LNCaP clone FGC (cell line): ENCODE results near the gene PNKP.
A peak's percentile ranks its signal among the peaks of the same experiment; 100 is the strongest.

Experiments
- DNase-seq: peaks from one replicate; pipeline ENCODE4 v3.0.0-alpha.2; 2011; ENCODE audit warnings: low read depth
- H3K4me3 ChIP-seq: 2 replicates; pipeline ENCODE4 v1.5.1; 2011; ENCODE audit warnings: mild to moderate bottlenecking, low read depth, low read length, control low read depth
- TF ChIP-seq, protein P1 (sequence below): IDR thresholded peaks from 2 replicates; pipeline ENCODE4 v1.5.1; 2012; ENCODE audit warnings: mild to moderate bottlenecking; ENCODE audit not compliant: control insufficient read depth, insufficient read depth; ENCODE audit errors: extremely low read depth

The PNKP gene

DNA sequence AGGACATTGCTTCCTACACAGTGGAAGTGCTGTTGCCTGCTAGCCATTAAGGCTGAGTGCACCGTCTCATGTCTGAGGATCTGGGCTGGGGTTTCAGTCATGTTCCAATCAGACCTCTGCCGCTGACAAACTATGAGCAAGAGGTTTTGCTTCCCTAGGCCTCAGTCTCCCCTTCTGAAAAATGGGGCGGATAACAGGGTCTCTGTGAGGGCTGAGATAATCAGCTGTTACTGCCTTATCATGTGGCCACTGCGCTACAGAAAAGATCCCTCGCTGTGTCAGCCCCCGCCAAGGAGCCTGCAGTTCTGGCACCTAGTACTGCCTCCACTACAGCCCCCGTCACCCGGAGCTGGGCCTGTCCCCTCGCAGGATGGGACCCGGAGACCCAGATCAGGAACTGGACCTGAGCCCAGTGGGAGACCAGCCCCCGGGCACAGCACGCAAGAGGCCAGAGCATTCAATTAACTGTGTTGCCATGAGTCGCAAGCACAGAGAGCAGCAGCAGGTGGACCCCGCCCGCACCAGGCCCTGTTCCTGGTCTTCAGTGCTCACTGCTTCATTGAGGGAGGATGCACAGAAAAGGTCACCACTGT lies 3.0 kb upstream of the PNKP start:
- TF ChIP-seq, protein P1, sequence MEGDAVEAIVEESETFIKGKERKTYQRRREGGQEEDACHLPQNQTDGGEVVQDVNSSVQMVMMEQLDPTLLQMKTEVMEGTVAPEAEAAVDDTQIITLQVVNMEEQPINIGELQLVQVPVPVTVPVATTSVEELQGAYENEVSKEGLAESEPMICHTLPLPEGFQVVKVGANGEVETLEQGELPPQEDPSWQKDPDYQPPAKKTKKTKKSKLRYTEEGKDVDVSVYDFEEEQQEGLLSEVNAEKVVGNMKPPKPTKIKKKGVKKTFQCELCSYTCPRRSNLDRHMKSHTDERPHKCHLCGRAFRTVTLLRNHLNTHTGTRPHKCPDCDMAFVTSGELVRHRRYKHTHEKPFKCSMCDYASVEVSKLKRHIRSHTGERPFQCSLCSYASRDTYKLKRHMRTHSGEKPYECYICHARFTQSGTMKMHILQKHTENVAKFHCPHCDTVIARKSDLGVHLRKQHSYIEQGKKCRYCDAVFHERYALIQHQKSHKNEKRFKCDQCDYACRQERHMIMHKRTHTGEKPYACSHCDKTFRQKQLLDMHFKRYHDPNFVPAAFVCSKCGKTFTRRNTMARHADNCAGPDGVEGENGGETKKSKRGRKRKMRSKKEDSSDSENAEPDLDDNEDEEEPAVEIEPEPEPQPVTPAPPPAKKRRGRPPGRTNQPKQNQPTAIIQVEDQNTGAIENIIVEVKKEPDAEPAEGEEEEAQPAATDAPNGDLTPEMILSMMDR, result no peak
- DNase-seq, result no peak
- H3K4me3 ChIP-seq, result peak overlapping the region; percentile 57

DNA sequence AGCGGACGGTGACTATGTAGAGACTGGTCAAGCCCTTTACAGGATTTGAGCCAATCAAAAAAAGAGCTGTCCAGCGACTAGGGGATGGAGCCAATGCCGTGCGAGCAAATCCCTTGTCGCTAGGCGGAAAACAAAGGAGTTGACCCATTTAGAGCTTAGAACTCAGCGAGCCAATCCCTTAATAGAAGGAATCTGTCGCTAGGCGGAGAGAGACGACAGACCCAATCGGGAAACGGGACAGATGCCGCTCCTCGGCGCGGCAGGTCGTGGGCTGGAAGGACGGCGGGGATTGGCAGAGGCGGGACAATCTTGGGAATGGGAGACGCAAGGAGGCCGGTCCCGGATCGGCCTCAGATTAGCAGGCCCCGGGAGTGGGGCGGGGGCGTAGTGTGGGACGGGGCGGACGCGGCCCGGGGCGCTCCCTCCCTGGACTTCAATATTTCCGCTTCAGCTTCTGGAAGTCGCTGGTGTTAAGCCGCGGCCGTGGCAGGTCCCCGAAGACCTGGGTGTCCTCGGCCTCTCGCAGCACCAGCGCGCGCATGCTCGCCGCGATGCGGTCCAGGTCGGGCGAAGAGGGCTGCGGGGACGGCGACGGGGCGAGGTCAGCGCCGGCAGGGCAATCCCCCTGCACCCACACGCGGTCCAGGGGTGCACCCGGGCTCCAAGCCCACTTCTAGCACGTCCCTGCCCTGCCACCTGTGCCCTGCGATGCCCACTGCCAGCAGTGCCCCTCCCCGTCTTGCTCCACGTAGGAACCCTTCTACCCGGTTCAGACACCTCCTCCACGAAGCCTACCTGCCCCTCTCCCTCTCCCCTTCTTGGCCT lies 2.3 kb upstream of the PNKP start:
- TF ChIP-seq, protein P1, result no peak
- H3K4me3 ChIP-seq, result peak overlapping the region; percentile 57
- peak; percentile 100 for DNase-seq

DNA sequence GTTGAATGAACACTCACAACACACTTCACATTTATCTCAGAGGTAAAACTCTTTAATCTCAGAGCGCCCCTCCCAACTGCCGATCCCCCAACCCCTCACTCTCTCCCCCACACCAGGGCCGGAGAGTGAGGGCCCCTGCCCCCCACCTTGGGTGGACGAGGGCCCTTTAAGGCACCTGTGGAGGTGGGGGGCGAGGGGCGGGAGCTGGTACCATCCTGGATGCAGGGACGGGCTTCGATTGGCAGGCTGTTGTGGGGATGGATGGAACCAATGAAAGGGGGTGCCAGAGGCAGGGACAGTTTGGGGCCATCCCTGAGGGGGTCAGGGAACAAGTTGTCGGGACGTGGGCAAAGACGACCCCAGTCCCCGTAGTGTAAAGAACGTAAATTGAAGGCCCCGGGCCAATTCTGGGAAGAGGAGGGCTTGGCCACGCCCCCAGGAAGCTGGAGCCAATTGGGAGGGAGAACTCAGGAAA lies 1.7 kb upstream of the PNKP start:
- no peak for DNase-seq
- H3K4me3 ChIP-seq, result peak overlapping the region; percentile 42
- TF ChIP-seq, protein P1, result no peak

DNA sequence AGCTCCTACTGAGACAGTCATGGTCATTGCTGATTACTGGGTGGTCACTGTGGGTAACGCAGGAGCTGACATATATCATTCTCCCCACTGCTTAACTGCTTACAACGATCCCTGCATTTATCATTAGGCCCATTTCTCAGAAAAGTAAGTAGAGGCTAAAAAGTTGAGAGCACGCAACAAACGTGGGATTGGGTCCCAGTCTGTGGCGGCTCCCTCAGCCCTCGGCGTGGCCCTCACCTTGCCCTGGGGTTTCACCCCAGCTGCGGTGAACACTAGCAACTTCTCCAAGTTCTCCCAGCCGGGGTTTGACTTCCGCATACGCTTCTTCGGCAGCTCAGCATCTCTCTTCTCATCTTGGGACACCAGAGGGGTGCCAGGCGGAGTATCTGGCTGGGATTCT lies 2.5 kb downstream of the PNKP start:
- H3K4me3 ChIP-seq, result peak overlapping the region; percentile 87; the same call in 1 of the 2 replicates
- TF ChIP-seq, protein P1, result no peak

DNA sequence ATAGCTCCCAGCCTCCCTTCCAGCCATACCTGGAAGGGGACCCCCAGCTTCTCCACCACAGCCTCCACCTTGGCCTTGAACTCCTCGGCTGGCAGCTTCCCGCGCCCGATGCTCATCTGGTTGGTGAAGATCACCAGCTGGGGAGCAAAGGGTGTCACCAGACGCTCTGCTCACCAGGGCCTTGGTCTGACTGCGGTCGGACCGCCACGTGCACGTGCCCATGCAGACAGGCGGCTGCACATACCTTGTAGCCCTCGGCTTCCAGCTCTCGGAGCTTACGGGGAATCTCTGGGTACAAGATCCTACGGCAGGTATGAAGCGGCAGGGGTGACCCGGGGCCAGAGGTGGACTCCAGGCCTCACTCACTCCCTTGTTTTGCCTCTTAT lies 3.4 kb downstream of the PNKP start:
- no peak for DNase-seq
- H3K4me3 ChIP-seq, result no peak overlapping the region
- TF ChIP-seq, protein P1, result no peak

More for the DNA sequence above, 2.5 kb downstream of the PNKP start:
- DNase-seq, result no peak

DNA sequence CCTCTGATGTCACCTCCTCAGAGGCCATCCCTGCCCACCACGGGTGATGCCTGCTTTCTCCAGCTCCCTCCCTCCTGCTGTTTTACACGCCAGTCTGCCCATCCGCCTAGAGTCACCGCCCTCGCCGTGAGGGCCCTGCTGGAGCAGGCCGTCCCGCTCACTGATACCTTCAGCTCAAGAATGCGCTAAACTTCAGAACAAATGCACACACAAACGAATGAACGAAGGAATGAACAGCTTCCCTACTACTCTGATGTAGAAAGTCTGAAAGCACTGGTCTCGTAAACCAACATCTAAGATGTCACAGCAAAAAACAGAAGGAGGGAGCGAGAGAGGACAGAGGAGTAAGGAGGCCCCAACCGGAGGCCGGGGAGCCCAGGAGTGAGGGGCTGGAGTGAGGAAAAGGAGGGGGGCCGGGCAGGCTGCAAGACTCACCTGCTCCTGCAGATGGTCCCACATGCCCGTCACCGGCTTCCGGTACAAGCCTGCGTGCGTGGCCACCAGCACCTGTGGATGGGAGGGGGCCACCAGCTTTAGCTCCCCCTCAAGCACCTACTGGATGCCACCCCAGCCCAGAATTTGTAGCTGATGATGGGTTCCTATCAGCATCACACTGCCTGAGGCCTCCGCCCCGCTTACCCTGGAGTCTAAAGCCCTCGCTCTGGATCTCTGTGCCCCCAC lies 4.0 kb downstream of the PNKP start:
- no peak overlapping the region for H3K4me3 ChIP-seq
- DNase-seq, result no peak
- TF ChIP-seq, protein P1, result no peak
